Nephron (organoid): Measurements from ENCODE around the gene C14orf180.

Source experiments
- H3K27ac Mint-ChIP-seq, 3 experiments: 2 replicates each; pipeline ENCODE4 v1.8.0; 2020; ENCODE audit warnings: mixed read lengths in 3 of 3, mild to moderate bottlenecking in 2 of 3, moderate library complexity in 1 of 3
- H3K27me3 Mint-ChIP-seq: 2 replicates; pipeline ENCODE4 v1.8.0; 2021; ENCODE audit warnings: low read depth, mild to moderate bottlenecking, moderate library complexity, mixed read lengths
- H3K36me3 Mint-ChIP-seq: 2 replicates; pipeline ENCODE4 v1.8.0; 2020; ENCODE audit warnings: low read depth, mixed read lengths
- H3K4me1 Mint-ChIP-seq: 2 replicates; pipeline ENCODE4 v1.8.0; 2020; ENCODE audit warnings: mixed read lengths
- H3K4me3 Mint-ChIP-seq, 3 experiments: 2 replicates each; pipeline ENCODE4 v1.8.0; 2020; ENCODE audit warnings: mild to moderate bottlenecking in 3 of 3, mixed read lengths in 3 of 3, moderate library complexity in 2 of 3
- H3K9me3 Mint-ChIP-seq: 2 replicates; pipeline ENCODE4 v1.8.0; 2020; ENCODE audit warnings: mixed read lengths
- CTCF ChIP-seq, 3 experiments: fragments of 200-600 bp; sonication (generic); IDR thresholded peaks; one replicate each; pipeline ENCODE4 v1.5.0; 2021; ENCODE audit warnings: antibody characterized with exemption in 3 of 3; ENCODE audit not compliant: unreplicated experiment in 3 of 3

The C14orf180 gene

GRCh38 chr14:104563191-104563741, 16.3 kb upstream of the C14orf180 start:
- H3K36me3 Mint-ChIP-seq = no peaks in the 10 kb centered on the region
- H3K9me3 Mint-ChIP-seq = no peaks in the 10 kb centered on the region
- no peak overlapping the region for H3K4me3 Mint-ChIP-seq
- no peak for TF ChIP-seq CTCF (IDR thresholded peaks at IDR 0.05; ENCODE audit: unreplicated experiment in 3 of 3)
- peaks cover 15% of the 10 kb centered on the region for H3K27me3 Mint-ChIP-seq
- peaks cover 19% of the 10 kb centered on the region for H3K4me1 Mint-ChIP-seq
- H3K27ac Mint-ChIP-seq = no peak overlapping the region

- Mint-ChIP-seq H3K27me3 (peaks cover 15% of the 10 kb centered on the region), H3K4me3 (no peak overlapping the region), H3K9me3 (no peaks in the 10 kb centered on the region), H3K27ac (no peak overlapping the region), H3K36me3 (no peaks in the 10 kb centered on the region), H3K4me1 (peaks cover 19% of the 10 kb centered on the region)
- TF ChIP-seq CTCF (IDR thresholded peaks at IDR 0.05; ENCODE audit: unreplicated experiment in 3 of 3) = peak; percentile 81 to 92 (median 90)
Observed at GRCh38 chr14:104563742-104564615, 15.6 kb upstream of the C14orf180 start.

- no peak for TF ChIP-seq CTCF (IDR thresholded peaks at IDR 0.05; ENCODE audit: unreplicated experiment in 3 of 3)
- no peak overlapping the region for H3K4me3 Mint-ChIP-seq
- H3K27me3 Mint-ChIP-seq = peaks cover 15% of the 10 kb centered on the region
- no peaks in the 10 kb centered on the region for H3K9me3 Mint-ChIP-seq
- no peaks in the 10 kb centered on the region for H3K36me3 Mint-ChIP-seq
- peaks cover 24% of the 10 kb centered on the region for H3K4me1 Mint-ChIP-seq
- no peak overlapping the region for H3K27ac Mint-ChIP-seq
Observed at GRCh38 chr14:104564744-104565679, 14.6 kb upstream of the C14orf180 start.

DNA sequence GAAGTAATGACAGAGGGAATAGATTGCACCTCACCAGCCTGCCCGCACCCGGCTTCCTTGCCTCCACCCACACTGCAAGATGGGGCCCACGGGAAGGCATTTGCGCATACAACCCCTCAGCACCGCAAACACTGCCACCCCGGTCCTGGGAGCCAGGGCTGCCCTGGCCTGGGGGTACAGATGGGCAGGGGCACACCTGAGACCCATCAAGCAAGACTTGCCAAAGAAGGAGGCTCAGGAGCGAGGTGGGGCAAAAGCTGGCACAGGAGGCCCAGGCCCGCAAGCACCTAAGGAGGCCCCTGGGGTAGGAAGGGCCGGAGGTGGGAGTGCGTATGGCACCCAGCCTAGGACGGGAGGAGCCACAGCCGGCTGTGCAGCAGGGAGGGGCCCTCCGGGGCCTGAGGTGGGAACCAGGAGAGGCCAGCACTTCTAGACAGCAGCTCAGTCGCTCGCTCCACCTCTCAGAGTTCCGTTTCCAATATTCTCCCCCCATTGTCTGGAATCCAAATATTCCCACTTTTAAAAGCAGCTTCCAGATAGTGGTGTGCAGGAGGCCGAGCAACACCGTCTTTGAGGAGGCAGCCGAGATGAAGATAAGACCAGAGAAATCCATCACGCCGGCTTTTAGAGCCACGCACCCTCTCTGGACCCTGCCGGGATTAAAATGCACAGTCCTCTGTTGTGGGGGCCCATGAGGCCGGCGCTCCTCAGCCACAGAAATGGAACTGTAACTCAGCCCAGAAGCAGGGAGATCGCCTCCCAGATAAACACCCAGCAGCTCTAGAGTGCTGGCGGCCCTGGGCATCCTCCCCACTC, 12.2 kb upstream of the C14orf180 start:
- Mint-ChIP-seq H3K27ac (peak overlapping the region in 2 of 3 experiments; percentile 59 to 62), H3K4me1 (peaks cover 12% of the 10 kb centered on the region)

More for the DNA sequence above, 12.2 kb upstream of the C14orf180 start:
- no peaks in the 10 kb centered on the region for H3K36me3 Mint-ChIP-seq
- H3K9me3 Mint-ChIP-seq = no peaks in the 10 kb centered on the region
- peaks cover 18% of the 10 kb centered on the region for H3K27me3 Mint-ChIP-seq
- no peak for TF ChIP-seq CTCF (IDR thresholded peaks at IDR 0.05; ENCODE audit: unreplicated experiment in 3 of 3)
- peak overlapping the region in 1 of 3 experiments; percentile 58 for H3K4me3 Mint-ChIP-seq
